ENCODE results near the gene SCARF2. TPM values are rescaled to one million over a fixed set of nuclear protein-coding genes. Genes with fewer than 3 reads are reported as not detected.
"Not testable (repeated sequence)": the region's sequence is repeated elsewhere in the genome, so short reads cannot be mapped to it uniquely, and the experiment has no call there.

The SCARF2 gene
- 28.7 TPM for polyA plus RNA-seq (2013, experiment 1 of 2)
- 20.2 TPM for polyA plus RNA-seq (2013, experiment 2 of 2)

- Histone ChIP-seq H3K4me1 (ENCODE audit: control insufficient read depth, insufficient read depth, low read length, poor library complexity, severe bottlenecking) (peaks cover 8% of the 10 kb centered on the region), H3K9me3 (ENCODE audit: control insufficient read depth, low read length) (no peaks in the 10 kb centered on the region), H3K4me3 (ENCODE audit: extremely low read depth, insufficient read depth, low read length, poor library complexity, severe bottlenecking) (peak within 1 kb of the TSS; percentile 77), H3K36me3 (ENCODE audit: control insufficient read depth, insufficient read depth, low read length) (peaks cover 3% of the 10 kb centered on the region), H3K27ac (ENCODE audit: low read depth, low read length, severe bottlenecking) (peak within 1 kb of the TSS; percentile 57)
- 1 to 2% methylated on average over 34 to 72 of the region's 95 CpGs for WGBS, 2 experiments (ENCODE audit: insufficient coverage in 2 of 2)
These were observed at the start of gene SCARF2 for GRCh38 chr22:20437613-20438426. Gene SCARF2, minus strand, starts transcription at chr22:20437825. Its CDS starts 71 bp downstream, at chr22:20437754.

GRCh38 chr22:20486229-20486628, 48.6 kb upstream of the SCARF2 start:
- 89 to 100% methylated on average over 2 of the region's 2 CpGs for WGBS, 2 experiments (ENCODE audit: insufficient coverage in 2 of 2)
- Histone ChIP-seq H3K36me3 (ENCODE audit: control insufficient read depth, insufficient read depth, low read length) (peaks cover 10% of the 10 kb centered on the region), H3K9me3 (ENCODE audit: control insufficient read depth, low read length) (no peaks in the 10 kb centered on the region), H3K4me3 (ENCODE audit: extremely low read depth, insufficient read depth, low read length, poor library complexity, severe bottlenecking) (no peak overlapping the region), H3K4me1 (ENCODE audit: control insufficient read depth, insufficient read depth, low read length, poor library complexity, severe bottlenecking) (no peaks in the 10 kb centered on the region), H3K27ac (ENCODE audit: low read depth, low read length, severe bottlenecking) (no peak overlapping the region)

- H3K27ac ChIP-seq (ENCODE audit: low read depth, low read length, severe bottlenecking) = no peak overlapping the region
- WGBS, 2 experiments (ENCODE audit: insufficient coverage in 2 of 2) = 92 to 100% methylated on average over 3 of the region's 4 CpGs
- no peaks in the 10 kb centered on the region for H3K9me3 ChIP-seq (ENCODE audit: control insufficient read depth, low read length)
- no peaks in the 10 kb centered on the region for H3K4me1 ChIP-seq (ENCODE audit: control insufficient read depth, insufficient read depth, low read length, poor library complexity, severe bottlenecking)
- H3K36me3 ChIP-seq (ENCODE audit: control insufficient read depth, insufficient read depth, low read length) = peaks cover 10% of the 10 kb centered on the region
- H3K4me3 ChIP-seq (ENCODE audit: extremely low read depth, insufficient read depth, low read length, poor library complexity, severe bottlenecking) = no peak overlapping the region
These were observed 47.5 kb upstream of the SCARF2 start for GRCh38 chr22:20484948-20485683.

- Histone ChIP-seq H3K36me3 (ENCODE audit: control insufficient read depth, insufficient read depth, low read length) (peaks cover 10% of the 10 kb centered on the region), H3K27ac (ENCODE audit: low read depth, low read length, severe bottlenecking) (no peak overlapping the region), H3K4me3 (ENCODE audit: extremely low read depth, insufficient read depth, low read length, poor library complexity, severe bottlenecking) (no peak overlapping the region), H3K9me3 (ENCODE audit: control insufficient read depth, low read length) (no peaks in the 10 kb centered on the region), H3K4me1 (ENCODE audit: control insufficient read depth, insufficient read depth, low read length, poor library complexity, severe bottlenecking) (no peaks in the 10 kb centered on the region)
- 96 to 98% methylated on average over 12 to 13 of the region's 14 CpGs for WGBS, 2 experiments (ENCODE audit: insufficient coverage in 2 of 2)
These were observed 46.1 kb upstream of the SCARF2 start for GRCh38 chr22:20483771-20484170.

GRCh38 chr22:20483143-20483506, 45.5 kb upstream of the SCARF2 start:
- not testable (repeated sequence) for H3K4me3 ChIP-seq (ENCODE audit: extremely low read depth, insufficient read depth, low read length, poor library complexity, severe bottlenecking); H3K4me1 ChIP-seq (ENCODE audit: control insufficient read depth, insufficient read depth, low read length, poor library complexity, severe bottlenecking); H3K27ac ChIP-seq (ENCODE audit: low read depth, low read length, severe bottlenecking); H3K9me3 ChIP-seq (ENCODE audit: control insufficient read depth, low read length); H3K36me3 ChIP-seq (ENCODE audit: control insufficient read depth, insufficient read depth, low read length)
- 95 to 99% methylated on average over 7 of the region's 7 CpGs for WGBS, 2 experiments (ENCODE audit: insufficient coverage in 2 of 2)

- Histone ChIP-seq H3K9me3 (ENCODE audit: control insufficient read depth, low read length) (no peaks in the 10 kb centered on the region), H3K4me3 (ENCODE audit: extremely low read depth, insufficient read depth, low read length, poor library complexity, severe bottlenecking) (no peak overlapping the region), H3K36me3 (ENCODE audit: control insufficient read depth, insufficient read depth, low read length) (peaks cover 7% of the 10 kb centered on the region), H3K4me1 (ENCODE audit: control insufficient read depth, insufficient read depth, low read length, poor library complexity, severe bottlenecking) (no peaks in the 10 kb centered on the region), H3K27ac (ENCODE audit: low read depth, low read length, severe bottlenecking) (no peak overlapping the region)
- WGBS, 2 experiments (ENCODE audit: insufficient coverage in 2 of 2) = 100% methylated on average over 1 of the region's 1 CpG
These were observed 42.1 kb upstream of the SCARF2 start for GRCh38 chr22:20479612-20480196.

- not testable (repeated sequence) for H3K36me3 ChIP-seq (ENCODE audit: control insufficient read depth, insufficient read depth, low read length); H3K4me3 ChIP-seq (ENCODE audit: extremely low read depth, insufficient read depth, low read length, poor library complexity, severe bottlenecking); H3K4me1 ChIP-seq (ENCODE audit: control insufficient read depth, insufficient read depth, low read length, poor library complexity, severe bottlenecking); H3K27ac ChIP-seq (ENCODE audit: low read depth, low read length, severe bottlenecking); H3K9me3 ChIP-seq (ENCODE audit: control insufficient read depth, low read length)
- no CpG with 5 or more reads among the region's 6 CpGs for WGBS, 2 experiments (ENCODE audit: insufficient coverage in 2 of 2)
These were observed 40.4 kb upstream of the SCARF2 start for GRCh38 chr22:20478059-20478458.

GRCh38 chr22:20475569-20475968, 37.9 kb upstream of the SCARF2 start:
- 93 to 95% methylated on average over 6 to 11 of the region's 12 CpGs for WGBS, 2 experiments (ENCODE audit: insufficient coverage in 2 of 2)
- not testable (repeated sequence) for H3K27ac ChIP-seq (ENCODE audit: low read depth, low read length, severe bottlenecking); H3K9me3 ChIP-seq (ENCODE audit: control insufficient read depth, low read length); H3K4me1 ChIP-seq (ENCODE audit: control insufficient read depth, insufficient read depth, low read length, poor library complexity, severe bottlenecking); H3K4me3 ChIP-seq (ENCODE audit: extremely low read depth, insufficient read depth, low read length, poor library complexity, severe bottlenecking)
- peaks cover 12% of the 10 kb centered on the region for H3K36me3 ChIP-seq (ENCODE audit: control insufficient read depth, insufficient read depth, low read length)

- WGBS, 2 experiments (ENCODE audit: insufficient coverage in 2 of 2) = 100% methylated on average over 1 of the region's 4 CpGs; no CpG with 5 or more reads in 1 of the 2 experiments
- H3K4me1 ChIP-seq (ENCODE audit: control insufficient read depth, insufficient read depth, low read length, poor library complexity, severe bottlenecking) = no peaks in the 10 kb centered on the region
- no peak overlapping the region for H3K27ac ChIP-seq (ENCODE audit: low read depth, low read length, severe bottlenecking)
These were observed 37.5 kb upstream of the SCARF2 start for GRCh38 chr22:20475115-20475436.

GRCh38 chr22:20472629-20473442, 35.2 kb upstream of the SCARF2 start:
- 89 to 92% methylated on average over 6 of the region's 11 CpGs for WGBS, 2 experiments (ENCODE audit: insufficient coverage in 2 of 2)
- Histone ChIP-seq H3K27ac (ENCODE audit: low read depth, low read length, severe bottlenecking) (no peak overlapping the region), H3K9me3 (ENCODE audit: control insufficient read depth, low read length) (no peaks in the 10 kb centered on the region), H3K36me3 (ENCODE audit: control insufficient read depth, insufficient read depth, low read length) (peaks cover 23% of the 10 kb centered on the region), H3K4me1 (ENCODE audit: control insufficient read depth, insufficient read depth, low read length, poor library complexity, severe bottlenecking) (no peaks in the 10 kb centered on the region), H3K4me3 (ENCODE audit: extremely low read depth, insufficient read depth, low read length, poor library complexity, severe bottlenecking) (no peak overlapping the region)

More at GRCh38 chr22:20475115-20475436, 37.5 kb upstream of the SCARF2 start:
- no peak overlapping the region for H3K4me3 ChIP-seq (ENCODE audit: extremely low read depth, insufficient read depth, low read length, poor library complexity, severe bottlenecking)
- H3K36me3 ChIP-seq (ENCODE audit: control insufficient read depth, insufficient read depth, low read length) = peaks cover 12% of the 10 kb centered on the region
- H3K9me3 ChIP-seq (ENCODE audit: control insufficient read depth, low read length) = no peaks in the 10 kb centered on the region

All from mesodermal cell (in vitro differentiated cells).